CD4-positive, alpha-beta T cell treated with Interleukin-21 for 1 hour (primary cell): ENCODE results near the gene CHST15.

Source experiments
- DNase-seq: peaks from one replicate; pipeline ENCODE4 v3.0.0-alpha.2; 2020

The CHST15 gene

DNA sequence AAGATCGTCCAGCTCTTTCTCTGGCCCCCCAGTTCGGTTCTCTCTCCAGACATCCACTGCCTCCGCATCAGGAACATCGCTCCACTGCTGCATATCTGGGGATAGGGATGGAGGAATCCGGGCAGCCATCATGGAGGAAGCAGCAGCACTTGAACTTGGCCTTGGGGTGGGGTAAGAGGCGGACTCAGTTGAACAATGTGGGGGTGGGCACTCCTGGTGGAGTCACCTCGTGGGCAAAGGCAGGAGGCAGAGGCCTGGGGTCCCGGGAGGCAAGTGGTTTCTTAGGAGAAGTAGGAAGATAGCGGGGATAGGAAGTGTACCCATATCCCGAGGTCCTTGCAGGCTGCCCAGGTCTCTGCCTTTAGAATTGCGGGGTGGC is 98.3 kb downstream of the CHST15 start:
- DNase-seq, result no peak

DNA sequence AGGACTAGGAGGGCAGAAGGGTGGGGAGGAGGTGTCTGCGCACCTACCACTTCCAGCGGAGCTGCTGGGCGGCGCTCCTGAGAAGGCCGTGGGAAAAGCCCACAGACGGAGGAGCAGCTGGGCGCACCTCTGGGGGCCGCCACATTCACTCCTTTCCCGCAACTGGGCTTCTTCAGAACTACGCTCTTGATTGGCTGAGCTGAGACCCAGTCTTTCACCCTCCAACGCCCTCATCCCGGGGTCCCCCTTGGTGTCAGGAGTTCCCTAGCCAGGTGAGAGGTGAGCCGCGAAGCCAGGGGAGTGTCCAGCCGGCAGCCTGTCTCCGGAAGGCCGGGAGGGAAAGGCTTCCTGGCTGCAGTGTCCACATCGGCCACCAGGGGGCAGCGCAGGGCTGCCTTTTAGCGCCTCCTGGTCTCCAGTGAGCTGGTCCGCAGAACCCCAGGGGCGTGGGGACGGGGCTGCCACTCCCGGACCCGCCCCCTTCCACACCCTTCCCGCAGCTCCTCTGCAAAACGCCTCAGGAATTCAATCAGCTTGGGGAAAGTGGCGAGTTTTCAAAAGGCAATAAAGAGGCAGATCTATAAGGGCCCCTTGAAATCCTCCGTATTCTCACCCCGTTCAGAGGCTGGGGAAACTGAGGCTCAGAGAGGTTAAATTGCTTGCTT is 98.8 kb downstream of the CHST15 start:
- DNase-seq, result peak; percentile 77

DNA sequence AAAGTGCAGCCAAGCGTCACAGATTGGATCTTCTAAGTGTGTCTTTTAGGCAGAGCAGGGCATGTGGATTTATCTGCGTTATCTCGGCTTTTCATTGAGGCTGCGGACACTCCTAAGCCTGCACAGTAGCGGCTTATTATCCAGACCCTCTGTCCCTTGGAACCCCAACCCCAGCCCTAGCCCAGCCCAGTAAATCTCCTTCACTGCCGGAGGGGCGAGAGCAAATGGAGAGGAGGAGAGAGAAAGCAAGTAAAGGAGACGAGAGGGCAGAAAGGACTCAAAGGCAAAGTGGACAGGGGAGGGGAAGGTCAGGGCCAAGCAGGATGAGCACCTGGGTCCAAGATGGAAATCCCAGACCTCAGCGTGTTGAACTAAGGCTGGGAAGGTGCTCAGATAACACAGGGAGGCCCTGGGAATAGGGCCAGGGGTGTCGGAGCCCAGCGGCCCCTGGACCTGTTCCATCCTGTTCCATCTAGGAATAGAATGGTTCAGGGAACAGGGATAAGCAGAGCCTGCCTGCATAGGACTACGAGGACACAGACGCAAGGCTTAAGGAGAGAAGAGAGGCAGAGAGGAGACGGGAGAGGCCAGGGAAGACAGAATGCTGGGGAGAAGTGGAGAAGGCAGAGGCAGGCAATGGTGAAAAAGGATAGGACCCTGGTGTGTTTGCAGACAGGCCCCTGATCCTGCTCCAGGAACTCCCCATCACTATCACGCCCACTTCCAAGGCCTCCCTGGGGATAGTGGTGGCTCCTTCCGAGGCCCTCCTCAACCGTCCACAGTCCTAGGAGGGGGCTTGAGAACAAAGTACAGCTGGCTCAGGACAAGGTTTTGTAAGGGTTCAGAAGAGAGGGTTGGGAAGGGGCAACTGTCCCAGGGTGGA is 99.6 kb downstream of the CHST15 start:
- DNase-seq, result no peak

DNA sequence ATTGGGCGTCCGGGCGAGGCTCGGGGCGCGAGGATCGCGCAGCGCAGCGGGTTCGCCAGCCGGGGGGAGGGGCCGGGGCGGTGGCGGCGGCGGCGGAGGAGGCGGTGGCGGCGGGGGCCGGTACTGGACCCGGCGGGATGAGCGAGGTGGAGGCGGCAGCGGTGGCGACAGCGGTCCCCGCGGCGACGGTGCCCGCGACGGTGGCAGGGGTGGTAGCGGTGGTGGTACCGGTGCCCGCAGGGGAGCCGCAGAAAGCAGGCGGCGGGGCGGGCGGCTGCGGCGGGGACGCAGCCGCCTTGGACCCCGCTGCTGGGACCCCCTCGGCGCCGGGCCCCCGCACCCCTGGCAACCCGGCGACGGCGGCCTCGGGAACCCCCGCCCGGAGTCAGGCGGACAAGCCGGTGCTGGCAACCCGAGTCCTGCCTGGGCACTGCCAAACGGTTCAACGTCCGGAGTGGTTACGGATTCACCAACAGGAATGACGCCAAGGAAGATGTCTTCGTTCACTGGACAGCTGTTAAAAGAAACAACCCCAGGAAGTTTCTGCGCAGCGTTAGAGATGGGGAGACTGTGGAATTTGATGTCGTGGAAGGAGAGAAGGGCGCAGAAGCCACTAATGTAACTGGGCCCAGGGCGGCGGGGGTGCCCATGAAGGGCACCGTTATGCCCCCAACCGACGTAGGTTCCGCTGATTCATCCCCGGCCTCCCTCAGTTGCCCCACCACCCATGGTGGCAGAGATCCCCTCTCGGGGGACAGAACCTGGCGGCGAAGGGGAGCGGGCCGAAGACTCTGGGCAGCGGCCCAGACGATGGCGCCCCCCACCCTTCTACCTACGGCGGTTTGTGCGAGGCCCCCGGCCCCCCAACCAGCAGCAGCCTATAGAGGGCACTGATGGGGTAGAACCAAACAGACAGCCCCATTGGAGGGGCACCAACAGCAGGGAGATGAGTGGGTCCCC is 101.5 kb downstream of the CHST15 start:
- DNase-seq, result no peak

DNA sequence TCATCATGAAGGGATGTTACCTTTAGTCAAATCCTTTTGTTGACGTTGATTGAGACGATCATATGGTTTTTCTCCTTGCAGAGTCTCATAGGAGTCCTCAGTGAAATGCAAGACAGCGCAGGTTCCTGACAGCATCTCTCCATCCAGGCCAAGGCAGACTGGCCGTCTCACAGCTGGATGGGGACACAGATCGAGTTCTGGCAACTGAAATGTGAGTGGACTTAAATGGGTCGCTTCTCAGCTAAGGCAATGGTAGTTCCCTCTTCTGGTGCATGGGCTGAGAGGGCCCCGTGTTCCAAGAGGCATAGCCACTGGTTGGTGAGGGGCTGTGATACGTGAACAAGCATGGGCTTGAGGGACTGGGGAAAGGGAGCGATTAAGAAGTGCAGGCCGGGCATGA is 102.5 kb downstream of the CHST15 start:
- DNase-seq, result no peak

DNA sequence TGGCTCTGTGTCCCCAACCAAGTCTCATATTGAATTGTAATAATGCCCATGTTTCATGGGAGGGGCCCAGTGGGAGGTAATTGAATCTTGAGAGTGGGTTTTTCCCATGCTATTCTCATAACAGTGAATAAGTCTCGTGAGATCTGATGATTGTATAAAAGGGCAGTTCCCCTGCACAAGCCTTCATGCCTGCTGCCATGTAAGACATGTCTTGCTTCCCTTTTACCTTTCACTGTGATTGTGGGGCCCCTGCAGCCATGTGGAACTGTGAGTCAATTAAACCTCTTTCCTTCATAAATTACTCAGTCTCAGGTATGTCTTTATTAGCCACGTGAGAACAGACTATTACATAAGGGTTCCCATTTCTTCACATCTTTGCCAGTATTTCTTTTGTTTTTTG is 104.7 kb downstream of the CHST15 start:
- DNase-seq, result no peak

DNA sequence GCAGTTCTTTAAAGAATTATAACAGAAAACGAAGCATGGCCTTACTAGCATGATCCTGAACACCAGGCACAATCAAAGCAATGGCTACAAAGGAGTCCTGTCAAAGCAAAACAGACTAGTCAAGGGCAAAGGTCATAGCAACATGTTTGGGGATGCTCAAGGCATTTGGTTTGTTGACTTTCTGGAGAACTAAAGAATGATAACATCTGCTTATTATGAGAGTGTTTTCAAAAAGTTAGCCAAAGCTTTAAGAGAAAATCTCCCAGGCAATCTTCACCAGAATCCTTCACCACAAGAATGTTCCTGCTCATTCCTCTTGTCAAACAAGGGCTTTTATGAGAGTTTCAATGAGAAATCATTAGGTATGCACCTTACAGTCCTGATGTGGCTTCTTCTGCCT is 106.7 kb downstream of the CHST15 start:
- no peak for DNase-seq

DNA sequence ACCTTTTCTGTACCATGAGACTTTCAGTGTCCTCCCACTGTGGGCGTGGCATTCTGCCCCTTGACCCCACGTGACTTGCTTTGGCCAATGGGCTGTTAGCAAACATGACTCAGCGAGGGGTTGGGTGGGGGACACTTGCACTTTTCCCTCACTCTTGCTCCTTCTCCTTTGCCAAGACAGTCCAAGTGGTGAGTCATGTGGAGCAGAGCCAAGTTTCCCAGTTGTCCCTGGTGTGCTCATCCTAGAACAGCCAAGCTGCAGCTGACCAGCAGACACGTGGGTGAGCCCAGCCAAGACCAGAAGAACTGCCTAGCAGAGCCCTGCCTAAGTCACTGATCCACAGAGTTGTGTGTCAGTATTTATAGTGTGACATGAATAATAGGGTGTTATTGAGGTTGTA is 119.0 kb downstream of the CHST15 start:
- no peak for DNase-seq

DNA sequence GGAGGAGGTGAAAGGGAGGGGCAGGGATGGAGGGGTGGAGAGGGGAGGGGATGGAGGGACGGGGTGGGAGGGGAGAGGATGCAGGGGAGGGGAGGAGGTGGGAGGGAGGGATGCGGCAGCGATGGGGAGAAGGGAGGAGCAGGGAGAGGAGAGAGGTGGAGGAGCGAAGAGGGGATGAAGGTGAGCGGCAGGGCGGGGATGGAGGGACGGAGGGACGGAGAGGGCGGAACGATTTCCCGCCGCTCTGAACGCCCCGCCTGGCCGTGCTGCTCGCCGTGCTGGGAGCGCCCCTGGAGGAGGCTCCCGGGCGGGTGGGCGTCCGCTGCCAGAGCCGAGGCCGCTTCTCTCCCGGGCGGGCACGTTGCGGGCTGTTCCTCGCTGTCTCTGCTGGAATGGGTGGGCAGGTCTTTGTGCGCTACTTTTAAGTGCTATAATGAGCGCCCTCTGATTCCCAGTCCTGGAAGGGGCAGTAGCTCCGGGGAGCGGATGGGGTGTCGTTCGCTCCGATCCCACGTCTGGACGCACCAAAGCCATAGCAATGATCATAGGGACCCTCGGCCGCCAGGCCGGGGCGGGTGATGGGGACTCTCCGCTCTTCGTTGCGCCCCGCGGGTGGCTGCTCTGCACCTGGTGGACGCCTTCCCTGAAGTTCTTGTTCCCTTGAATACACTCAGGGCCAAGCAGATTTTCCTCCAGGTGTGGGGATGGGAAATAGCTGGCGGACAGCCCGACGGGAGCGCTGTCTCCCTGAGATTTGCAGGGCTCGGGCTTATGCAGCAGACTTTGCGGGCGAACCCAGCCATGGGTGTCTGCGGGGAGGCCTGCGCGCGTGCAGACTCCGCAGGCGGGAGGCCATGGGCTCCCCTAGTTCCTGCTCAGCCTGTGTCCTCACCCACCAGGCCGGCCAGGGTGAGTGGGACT is 120.7 kb downstream of the CHST15 start:
- no peak for DNase-seq

DNA sequence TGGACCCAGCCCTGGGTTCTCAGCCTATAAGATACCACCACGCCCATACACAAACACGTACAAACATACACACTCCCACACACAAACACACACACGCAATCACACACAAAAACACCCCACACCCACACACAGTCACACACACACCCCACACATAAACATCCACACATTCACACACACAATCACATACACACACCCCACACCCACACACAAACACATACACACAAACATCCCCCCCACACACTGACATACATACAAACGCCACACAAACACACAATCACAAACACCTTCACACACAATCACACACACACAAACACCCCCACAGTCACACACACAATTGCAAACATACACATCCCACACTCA is 122.5 kb downstream of the CHST15 start:
- no peak for DNase-seq

DNA sequence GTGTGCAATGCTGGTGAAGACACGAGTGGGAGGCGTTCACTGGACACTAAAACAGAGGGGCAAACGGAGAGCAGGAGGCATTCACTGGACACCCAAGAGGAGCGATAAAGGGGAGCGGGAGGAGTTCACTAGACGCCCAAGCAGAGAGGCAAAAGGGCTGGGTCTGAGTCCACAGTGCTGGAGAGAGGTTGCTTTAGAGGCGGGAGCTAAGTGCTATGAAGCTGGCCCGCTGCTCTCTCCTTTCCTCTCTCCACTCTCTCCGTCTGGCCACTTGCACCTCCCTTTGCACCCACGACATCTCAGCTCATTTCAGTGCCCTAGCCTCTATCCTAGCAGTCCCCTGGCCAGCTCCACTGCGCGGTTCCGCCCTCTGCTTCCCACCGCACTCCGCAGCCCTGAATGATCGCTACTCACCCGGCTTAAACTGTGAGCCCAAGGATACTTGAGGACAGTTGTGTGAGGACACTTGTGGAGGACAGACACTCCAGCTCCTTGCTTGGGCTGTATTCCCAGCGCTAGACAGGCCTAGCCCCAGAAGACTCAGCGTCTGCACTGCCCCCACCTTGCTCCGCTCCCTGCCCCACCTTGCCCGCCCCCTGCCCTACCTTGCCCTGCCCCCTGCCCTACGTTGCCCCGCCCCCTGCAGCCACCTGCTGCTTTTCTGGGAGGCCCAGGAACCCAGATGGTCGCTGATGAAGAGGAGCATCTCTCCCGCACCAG is 123.0 kb downstream of the CHST15 start:
- DNase-seq, result no peak

DNA sequence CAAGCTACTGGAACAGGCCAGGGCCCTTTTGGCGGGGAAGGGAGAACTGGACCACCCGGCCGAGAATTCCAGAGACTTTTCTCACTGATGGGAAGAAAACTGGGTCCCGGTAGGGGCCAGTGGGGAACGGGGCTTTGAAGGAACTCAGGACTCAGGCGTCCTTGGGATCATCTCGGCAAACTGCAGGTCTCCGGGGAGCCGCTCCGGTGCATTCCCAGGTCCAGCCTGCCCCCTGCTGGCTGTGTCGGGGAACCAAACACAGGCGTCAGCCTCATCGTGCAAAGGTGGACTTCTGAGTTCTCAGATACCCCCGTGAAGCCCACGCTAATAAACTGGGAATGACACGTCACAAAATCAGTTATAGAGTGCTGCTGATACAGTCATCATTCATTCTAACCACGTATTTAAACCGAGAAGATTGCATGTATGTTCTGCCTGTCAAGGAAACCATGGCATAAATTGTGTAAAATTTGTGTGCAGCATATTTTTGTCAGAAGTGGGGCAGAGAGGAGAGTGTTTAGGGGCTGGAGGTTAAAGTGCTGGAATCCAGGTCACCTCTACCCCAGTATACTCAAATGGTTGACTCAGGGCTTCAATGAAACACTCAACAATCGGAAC is 125.7 kb downstream of the CHST15 start:
- DNase-seq, result peak; percentile 17

DNA sequence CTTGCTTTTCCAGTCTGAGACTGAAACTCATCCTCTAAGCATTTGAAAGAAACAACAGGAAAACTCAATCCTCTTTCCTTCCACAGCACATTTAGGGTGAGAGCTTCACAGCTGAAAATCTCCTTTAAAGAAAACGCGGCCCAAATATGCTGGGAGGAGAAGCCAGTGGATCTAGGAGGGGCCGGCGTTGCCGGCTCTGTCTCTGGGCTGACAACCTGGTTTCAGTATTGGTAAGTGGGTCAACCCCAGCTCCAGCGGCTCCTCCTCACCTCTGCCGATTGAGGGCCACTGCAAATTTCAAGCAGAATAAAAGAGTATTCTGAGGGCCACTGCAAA is 126.5 kb downstream of the CHST15 start:
- no peak for DNase-seq

DNA sequence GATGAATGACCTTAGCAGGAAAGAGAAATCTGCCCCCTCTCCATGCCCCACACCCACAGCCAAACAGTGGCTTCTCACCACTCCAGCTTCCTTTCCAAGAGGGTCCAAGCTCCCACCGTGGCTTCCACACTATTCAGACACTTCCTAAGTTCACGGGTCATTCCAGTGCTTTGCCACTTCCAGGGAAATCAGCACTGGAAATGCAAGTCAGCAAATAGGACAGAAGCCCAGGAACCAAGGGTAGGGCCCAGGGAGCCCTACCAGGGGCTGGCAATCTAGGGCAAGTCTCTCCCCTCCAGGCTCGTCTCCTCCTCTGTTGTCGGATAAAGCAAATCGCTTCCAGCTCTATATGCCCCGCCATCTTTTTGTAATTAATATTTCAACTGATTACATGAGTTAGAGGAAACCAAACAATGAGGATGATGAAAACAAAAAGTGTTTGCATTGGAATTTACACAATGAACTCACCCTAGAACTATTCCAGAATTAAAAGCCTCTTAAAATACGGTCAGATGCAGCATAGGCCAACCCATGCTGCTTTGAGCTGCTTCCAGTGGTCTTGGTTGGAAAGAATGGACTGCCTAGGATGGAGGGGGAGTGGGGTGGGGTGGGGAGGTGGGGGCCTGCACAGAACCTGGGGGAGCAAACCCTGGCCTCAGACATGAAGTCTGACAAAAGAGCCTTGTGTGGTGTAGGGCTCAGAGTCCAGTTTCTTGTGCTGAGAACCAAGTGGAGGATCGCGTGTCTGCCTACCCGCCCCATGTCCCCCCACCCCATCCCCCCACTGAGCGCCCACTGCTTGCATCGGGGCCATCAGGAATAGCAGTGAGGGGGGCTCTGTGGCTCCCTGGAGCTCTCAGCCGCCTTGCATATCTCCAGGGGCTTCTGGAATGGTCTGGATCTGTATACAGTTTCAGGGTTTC is 127.2 kb downstream of the CHST15 start:
- DNase-seq, result no peak

DNA sequence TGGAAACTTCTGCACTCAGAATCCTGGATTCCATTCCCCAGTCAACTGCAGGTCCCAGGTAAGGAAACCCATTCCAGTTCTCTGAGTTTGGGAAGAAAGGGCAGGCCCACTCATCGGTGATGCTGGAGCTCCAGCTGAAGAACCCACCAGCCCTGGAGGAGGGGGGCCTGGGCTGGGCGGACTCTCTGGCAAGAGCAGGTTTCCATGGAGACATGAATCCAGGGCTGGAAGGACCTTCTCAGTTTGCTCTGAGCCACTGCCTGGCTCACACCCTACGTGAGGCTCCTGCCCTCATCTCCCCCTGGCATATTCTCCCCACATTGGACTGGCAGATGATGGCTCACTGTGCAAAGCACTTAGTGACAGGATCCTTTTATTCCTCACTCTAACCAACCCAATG is 128.4 kb downstream of the CHST15 start:
- no peak for DNase-seq

DNA sequence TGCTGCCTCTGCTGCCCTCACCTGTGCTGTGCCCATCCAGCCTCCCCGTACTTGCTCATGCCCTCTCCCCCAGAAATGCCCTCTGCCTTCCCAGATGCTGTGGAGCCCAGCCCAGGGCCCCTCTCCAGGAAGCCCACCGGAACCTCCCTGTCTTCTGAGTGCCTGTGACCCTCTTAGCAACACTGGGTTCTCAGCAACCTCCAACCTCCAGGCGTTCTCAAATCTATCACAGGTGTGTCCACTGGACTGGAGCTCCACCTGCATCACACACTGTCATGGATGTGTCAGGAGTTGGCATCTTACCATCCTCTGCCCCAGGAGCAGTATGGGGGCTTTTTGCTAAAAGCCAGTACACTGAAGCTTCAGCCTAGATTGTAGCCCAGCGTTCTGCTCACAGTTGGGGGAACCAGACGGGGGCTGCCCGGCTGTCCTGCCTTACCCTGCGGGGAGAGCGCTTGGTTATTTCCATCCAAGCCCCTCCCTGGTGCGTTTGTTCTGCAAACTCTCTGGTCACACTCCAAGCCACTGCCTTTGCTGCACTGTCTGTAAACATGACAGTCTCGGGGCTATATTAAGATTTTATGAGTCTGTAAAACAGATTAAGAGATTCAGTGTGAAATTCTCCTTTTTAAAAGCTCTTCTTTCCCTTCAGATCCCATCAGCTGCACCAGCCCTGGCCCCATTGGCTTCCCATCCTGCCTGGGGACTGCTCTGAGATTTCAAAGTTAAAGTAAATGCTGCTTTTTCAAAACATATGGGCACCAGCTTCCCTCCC is 130.5 kb downstream of the CHST15 start:
- no peak for DNase-seq

DNA sequence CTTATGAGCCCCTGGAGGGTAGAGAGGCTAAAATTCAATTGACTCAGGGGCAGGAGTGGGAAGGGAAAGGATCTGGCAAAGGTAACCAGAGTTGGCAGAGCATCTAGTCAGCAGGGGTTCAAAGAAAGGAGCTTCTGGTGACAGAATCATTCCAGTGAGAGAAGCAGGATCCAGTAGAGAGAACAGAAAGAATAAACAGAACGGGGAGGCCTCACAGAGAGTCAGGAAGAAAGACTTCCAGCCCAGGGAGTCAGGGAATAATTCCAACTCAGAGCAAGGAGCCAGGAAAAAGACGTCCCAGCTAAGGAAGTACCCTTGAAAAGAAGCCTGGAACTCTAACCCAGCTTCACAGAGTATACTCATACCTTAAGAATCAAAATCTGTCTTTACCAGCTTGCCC is 135.2 kb downstream of the CHST15 start:
- DNase-seq, result no peak
